CD14-positive monocyte (primary cell): ENCODE data around the gene SPRR4. TPM values are rescaled to one million over a fixed set of nuclear protein-coding genes. Genes with fewer than 3 reads are reported as not detected.

Experiments
- DNase-seq, 3 donors: peaks; one replicate each; pipeline ENCODE4 v3.0.0-alpha.2; 2011 to 2022
- H2AFZ ChIP-seq: 2 replicates; pipeline ENCODE4 v1.6.0; 2012; ENCODE audit warnings: mild to moderate bottlenecking, low read depth, low read length, inconsistent platforms; ENCODE audit not compliant: insufficient read depth, poor library complexity, severe bottlenecking
- H3K27ac ChIP-seq, 2 donors: 1 replicate in 1 of 2; 2 replicates in 1 of 2; pipeline ENCODE4 v1.5.1; 2012 to 2013; ENCODE audit warnings: low read length in 2 of 2, control low read depth in 1 of 2, inconsistent platforms in 1 of 2, low read depth in 1 of 2, mild to moderate bottlenecking in 1 of 2
- H3K27me3 ChIP-seq, 2 donors: one replicate each; pipeline versions ENCODE4 v1.6.0 to v1.6.1; 2011 to 2013; ENCODE audit warnings: low read length in 2 of 2; ENCODE audit not compliant: control insufficient read depth in 2 of 2, insufficient read depth in 2 of 2
- H3K36me3 ChIP-seq, 2 donors: replicated peaks in 1 of 2; 1 replicate in 1 of 2; 2 replicates in 1 of 2; pipeline versions ENCODE4 v1.5.1 to v1.6.1; 2012 to 2013; ENCODE audit warnings: low read length in 2 of 2, control low read depth in 1 of 2, inconsistent platforms in 1 of 2, mild to moderate bottlenecking in 1 of 2; ENCODE audit not compliant: insufficient read depth in 2 of 2, control insufficient read depth in 1 of 2
- H3K4me1 ChIP-seq, 2 donors: 1 replicate in 1 of 2; 2 replicates in 1 of 2; pipeline versions ENCODE4 v1.5.1 to v1.6.1; 2012 to 2013; ENCODE audit warnings: low read length in 2 of 2, control low read depth in 1 of 2, inconsistent platforms in 1 of 2, mild to moderate bottlenecking in 1 of 2, moderate library complexity in 1 of 2; ENCODE audit not compliant: insufficient read depth in 2 of 2, control insufficient read depth in 1 of 2
- H3K4me2 ChIP-seq: replicated peaks from 2 replicates; pipeline ENCODE3; 2012; ENCODE audit warnings: low read length, moderate library complexity, mild to moderate bottlenecking; ENCODE audit not compliant: poor library complexity, severe bottlenecking; ENCODE audit errors: extremely low read depth
- H3K4me3 ChIP-seq, 3 experiments: fragments of 200-600 bp in 1 of 3; sonication (generic) in 1 of 3; replicated peaks in 1 of 3; 1 replicate in 2 of 3; 2 replicates in 1 of 3; pipeline ENCODE4 v1.5.1; 2011 to 2013; ENCODE audit warnings: low read length in 3 of 3, mild to moderate bottlenecking in 3 of 3, control low read depth in 2 of 3, low read depth in 2 of 3, inconsistent platforms in 1 of 3, moderate library complexity in 1 of 3
- H3K79me2 ChIP-seq: 2 replicates; pipeline ENCODE4 v1.6.0; 2012; ENCODE audit warnings: mild to moderate bottlenecking, control low read depth, inconsistent platforms, low read length, moderate library complexity; ENCODE audit not compliant: insufficient read depth
- H3K9ac ChIP-seq: 2 replicates; pipeline ENCODE4 v1.6.0; 2017; ENCODE audit warnings: low read length, mild to moderate bottlenecking; ENCODE audit not compliant: insufficient read depth, poor library complexity, severe bottlenecking
- H3K9me3 ChIP-seq, 2 donors: replicated peaks in 1 of 2; 1 replicate in 1 of 2; 2 replicates in 1 of 2; pipeline versions ENCODE4 v1.5.1 to v1.6.1; 2012 to 2013; ENCODE audit warnings: low read length in 2 of 2, control low read depth in 1 of 2; ENCODE audit not compliant: control insufficient read depth in 1 of 2, insufficient read depth in 1 of 2
- H4K20me1 ChIP-seq: 2 replicates; pipeline ENCODE4 v1.6.0; 2012; ENCODE audit warnings: mild to moderate bottlenecking, low read length, control low read depth, moderate library complexity; ENCODE audit not compliant: insufficient read depth
- H3K27ac Mint-ChIP-seq, 7 donors: one replicate each; pipeline ENCODE4 v1.8.0; 2020; ENCODE audit warnings: mild to moderate bottlenecking in 7 of 7, mixed read lengths in 7 of 7, moderate library complexity in 6 of 7, inconsistent platforms in 2 of 7
- H3K27me3 Mint-ChIP-seq, 3 donors: one replicate each; pipeline ENCODE4 v1.8.0; 2021 to 2022; ENCODE audit warnings: low read depth in 3 of 3, mild to moderate bottlenecking in 3 of 3, mixed read lengths in 3 of 3, moderate library complexity in 3 of 3, inconsistent platforms in 1 of 3
- H3K36me3 Mint-ChIP-seq, 2 donors: one replicate each; pipeline ENCODE4 v1.8.0; 2020; ENCODE audit warnings: mixed read lengths in 2 of 2, inconsistent platforms in 1 of 2, mild to moderate bottlenecking in 1 of 2
- H3K4me1 Mint-ChIP-seq: one replicate; pipeline ENCODE4 v1.8.0; 2020; ENCODE audit warnings: mild to moderate bottlenecking, mixed read lengths
- H3K4me3 Mint-ChIP-seq, 2 donors: one replicate each; pipeline ENCODE4 v1.8.0; 2020; ENCODE audit warnings: mild to moderate bottlenecking in 2 of 2, mixed read lengths in 2 of 2, moderate library complexity in 1 of 2
- H3K9me3 Mint-ChIP-seq, 7 donors: one replicate each; pipeline ENCODE4 v1.8.0; 2020 to 2022; ENCODE audit warnings: mixed read lengths in 7 of 7, mild to moderate bottlenecking in 6 of 7, moderate library complexity in 6 of 7, inconsistent platforms in 2 of 7
- WGBS: methylation state at CpG from one replicate; pipeline ENCODE4 v1.1.5; 2013; ENCODE audit warnings: missing lambda C conversion rate; ENCODE audit not compliant: insufficient coverage; 5-methylcytosine and 5-hydroxymethylcytosine counted together
- intact Hi-C, 2 donors: fragments of 100-400 bp; cut with micrococcal nuclease; formaldehyde crosslinking; loops; one replicate each; pipeline versions ENCODE4 v1.15.0 to v1.15.1; 2023
- polyA plus RNA-seq, 3 donors: library from polyadenylated mRNA; depleted of rRNA in 1 of 3; unstranded in 2 of 3; stranded (reverse) in 1 of 3; fragments of 300-500 nt in 2 of 3; fragments of >200 nt in 1 of 3; fragmentation: Illumina TruSeq in 2 of 3; gene quantifications; 1 replicate in 2 of 3; 2 replicates in 1 of 3; pipeline ENCODE4 v1.2.3, GENCODE V29; 2012 to 2021
- TF ChIP-seq, protein P1 (sequence below): fragments of 200-600 bp; IDR thresholded peaks from one replicate; pipeline ENCODE4 v1.8.0; 2022; ENCODE audit warnings: antibody characterized with exemption, mild to moderate bottlenecking

The SPRR4 gene
- polyA plus RNA-seq, 3 donors = not detected

DNA sequence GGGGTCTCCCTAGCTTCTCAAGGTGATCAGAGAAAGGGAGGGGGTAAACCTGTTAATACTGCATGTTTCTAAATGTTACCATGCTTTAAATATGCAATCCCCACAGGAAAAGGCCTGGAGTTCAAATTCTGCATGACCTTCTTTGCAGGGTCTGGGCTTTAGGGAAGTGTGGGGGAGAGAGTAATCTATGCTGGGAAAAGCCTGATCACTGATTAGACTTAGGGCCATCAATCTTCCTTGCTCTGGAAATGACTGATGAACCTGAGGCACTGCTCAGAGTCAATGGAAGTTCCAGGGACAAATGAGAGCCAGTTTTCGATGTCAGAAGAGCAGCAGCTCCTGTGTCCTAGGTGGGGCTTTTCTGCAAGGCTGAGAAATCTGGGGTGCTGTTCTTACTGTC is 10.2 kb downstream of the SPRR4 start:
- 100% methylated on average over 1 of the region's 1 CpG for WGBS
- TF ChIP-seq, protein P1, sequence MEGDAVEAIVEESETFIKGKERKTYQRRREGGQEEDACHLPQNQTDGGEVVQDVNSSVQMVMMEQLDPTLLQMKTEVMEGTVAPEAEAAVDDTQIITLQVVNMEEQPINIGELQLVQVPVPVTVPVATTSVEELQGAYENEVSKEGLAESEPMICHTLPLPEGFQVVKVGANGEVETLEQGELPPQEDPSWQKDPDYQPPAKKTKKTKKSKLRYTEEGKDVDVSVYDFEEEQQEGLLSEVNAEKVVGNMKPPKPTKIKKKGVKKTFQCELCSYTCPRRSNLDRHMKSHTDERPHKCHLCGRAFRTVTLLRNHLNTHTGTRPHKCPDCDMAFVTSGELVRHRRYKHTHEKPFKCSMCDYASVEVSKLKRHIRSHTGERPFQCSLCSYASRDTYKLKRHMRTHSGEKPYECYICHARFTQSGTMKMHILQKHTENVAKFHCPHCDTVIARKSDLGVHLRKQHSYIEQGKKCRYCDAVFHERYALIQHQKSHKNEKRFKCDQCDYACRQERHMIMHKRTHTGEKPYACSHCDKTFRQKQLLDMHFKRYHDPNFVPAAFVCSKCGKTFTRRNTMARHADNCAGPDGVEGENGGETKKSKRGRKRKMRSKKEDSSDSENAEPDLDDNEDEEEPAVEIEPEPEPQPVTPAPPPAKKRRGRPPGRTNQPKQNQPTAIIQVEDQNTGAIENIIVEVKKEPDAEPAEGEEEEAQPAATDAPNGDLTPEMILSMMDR = no peak
- H3K27me3 Mint-ChIP-seq = peaks cover 6 to 17% (median 9%) of the 10 kb centered on the region in 3 donors

DNA sequence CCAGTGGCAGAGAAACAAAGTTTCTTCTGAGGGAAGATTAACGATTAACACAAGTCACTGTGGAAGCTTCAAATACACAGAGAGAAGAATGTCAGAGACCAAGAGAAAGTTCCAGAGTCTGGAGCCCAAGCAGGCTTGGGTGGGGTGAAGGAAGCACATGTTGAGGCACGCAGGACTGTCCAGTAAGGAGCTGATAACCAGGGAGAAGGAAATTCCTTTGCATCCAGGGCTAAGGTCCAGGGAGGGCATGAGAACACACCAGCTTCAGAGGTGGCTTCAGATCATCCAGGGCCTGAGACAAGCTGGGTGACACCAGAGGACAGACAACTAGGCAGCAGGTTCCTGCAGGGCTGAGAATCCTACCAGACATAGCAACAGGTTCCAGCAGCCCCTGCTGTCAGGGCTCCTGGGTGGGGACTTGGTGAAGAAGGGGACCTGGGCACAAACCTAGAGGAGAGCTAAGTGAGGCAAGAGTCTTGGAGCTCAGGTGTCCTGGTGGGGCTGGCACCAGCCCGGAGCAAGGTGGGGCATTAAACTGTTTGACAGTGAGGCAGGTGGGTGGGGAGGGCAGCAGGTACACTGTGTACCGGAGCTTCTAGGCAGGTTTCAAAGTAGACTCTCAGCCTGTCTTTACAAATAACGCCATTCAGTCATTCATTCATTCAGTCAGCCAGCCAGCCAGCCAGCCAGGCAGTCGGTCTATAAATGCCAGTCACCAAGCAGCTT is 10.9 kb downstream of the SPRR4 start:
- H3K27ac Mint-ChIP-seq = peak overlapping the region in 1 of 7 donors; percentile 32
- H3K36me3 Mint-ChIP-seq = no peaks in the 10 kb centered on the region
- Histone ChIP-seq H3K4me2 (no peak overlapping the region), H3K4me1 (no peaks in the 10 kb centered on the region), H3K79me2 (no peaks in the 10 kb centered on the region), H2AFZ (no peak overlapping the region), H3K27ac (no peak overlapping the region), H3K9me3 (no peaks in the 10 kb centered on the region), H3K27me3 (no peaks in the 10 kb centered on the region), H3K36me3 (no peaks in the 10 kb centered on the region), H4K20me1 (no peaks in the 10 kb centered on the region), H3K9ac (no peak overlapping the region), H3K4me3 (no peak overlapping the region)
- DNase-seq = no peak
- no peaks in the 10 kb centered on the region for H3K4me1 Mint-ChIP-seq
- peaks cover 0 to 3% (median 0%) of the 10 kb centered on the region in 7 donors for H3K9me3 Mint-ChIP-seq
- no peak overlapping the region for H3K4me3 Mint-ChIP-seq
- intact Hi-C loops = no loop called here
- 94% methylated on average over 4 of the region's 6 CpGs for WGBS
- H3K27me3 Mint-ChIP-seq = peaks cover 6 to 17% (median 9%) of the 10 kb centered on the region in 3 donors
- TF ChIP-seq, protein P1 = no peak

More for the DNA sequence above, 10.2 kb downstream of the SPRR4 start:
- H4K20me1 ChIP-seq = no peaks in the 10 kb centered on the region
- H3K9me3 ChIP-seq = no peaks in the 10 kb centered on the region
- no peaks in the 10 kb centered on the region for H3K4me1 ChIP-seq
- H2AFZ ChIP-seq = no peak overlapping the region
- no peak overlapping the region for H3K9ac ChIP-seq
- no peak for DNase-seq
- peak overlapping the region in 1 of 7 donors; percentile 26 for H3K27ac Mint-ChIP-seq
- H3K4me1 Mint-ChIP-seq = no peaks in the 10 kb centered on the region
- intact Hi-C loops = no loop called here
- no peaks in the 10 kb centered on the region for H3K79me2 ChIP-seq
- no peak overlapping the region for H3K4me3 Mint-ChIP-seq
- no peaks in the 10 kb centered on the region for H3K36me3 Mint-ChIP-seq
- H3K4me2 ChIP-seq = no peak overlapping the region
- no peaks in the 10 kb centered on the region for H3K36me3 ChIP-seq
- peaks cover 0 to 3% (median 0%) of the 10 kb centered on the region in 7 donors for H3K9me3 Mint-ChIP-seq
- no peaks in the 10 kb centered on the region for H3K27me3 ChIP-seq
- no peak overlapping the region for H3K27ac ChIP-seq
- H3K4me3 ChIP-seq = no peak overlapping the region
